GM19035 (cell line): Measurements from ENCODE around the gene ICAM4.
"Not testable (repeated sequence)": the region's sequence is repeated elsewhere in the genome, so short reads cannot be mapped to it uniquely, and the experiment has no call there.

Experiments used
- ATAC-seq: cut with Tn5 transposase; IDR thresholded peaks from one replicate; pipeline ENCODE4 v1.9.1; 2021; ENCODE audit not compliant: unreplicated experiment

Gene ICAM4

GRCh38 chr19:10268071-10268470 is 18.7 kb upstream of the ICAM4 start:
- no peak for ATAC-seq

GRCh38 chr19:10269333-10270179 is 17.2 kb upstream of the ICAM4 start:
- ATAC-seq, result peak; percentile 40

GRCh38 chr19:10270180-10270615 is 16.6 kb upstream of the ICAM4 start:
- peak; percentile 44 for ATAC-seq

- ATAC-seq, result peak; percentile 51
Observed at GRCh38 chr19:10270616-10271394, 15.9 kb upstream of the ICAM4 start, which contains the start of gene ICAM1. ICAM1 (plus strand) TSS chr19:10271120; CDS start chr19:10271160, 40 bp downstream.

GRCh38 chr19:10271543-10272086 is 15.1 kb upstream of the ICAM4 start:
- peak; percentile 23 for ATAC-seq

GRCh38 chr19:10274589-10274988 is 12.2 kb upstream of the ICAM4 start:
- no peak for ATAC-seq

GRCh38 chr19:10277795-10278589 is 8.8 kb upstream of the ICAM4 start:
- ATAC-seq, result no peak

GRCh38 chr19:10278935-10279334 is 7.8 kb upstream of the ICAM4 start:
- no peak for ATAC-seq

GRCh38 chr19:10279737-10280442 is 6.9 kb upstream of the ICAM4 start:
- no peak for ATAC-seq

- not testable (repeated sequence) for ATAC-seq
Observed at GRCh38 chr19:10282043-10282442, 4.7 kb upstream of the ICAM4 start.

GRCh38 chr19:10283301-10284064 is 3.3 kb upstream of the ICAM4 start:
- ATAC-seq, result no peak

GRCh38 chr19:10284065-10284959 is 2.4 kb upstream of the ICAM4 start:
- ATAC-seq, result no peak

GRCh38 chr19:10284960-10285278 is 1.8 kb upstream of the ICAM4 start:
- no peak for ATAC-seq

- ATAC-seq, result no peak
Observed at GRCh38 chr19:10285393-10285792, 1.4 kb upstream of the ICAM4 start.

- no peak for ATAC-seq
Observed at GRCh38 chr19:10288662-10289166, 2.0 kb downstream of the ICAM4 start.

- ATAC-seq, result no peak
Observed at GRCh38 chr19:10289167-10289835, 2.5 kb downstream of the ICAM4 start.

- ATAC-seq, result no peak
Observed at GRCh38 chr19:10289836-10290356, 3.1 kb downstream of the ICAM4 start, which contains the start of gene ICAM5. ICAM5 (plus strand) TSS chr19:10289952; CDS start chr19:10290044, 92 bp downstream.
